H9 (cell line): ENCODE data around the gene RAB40C. TPM values are rescaled to one million over a fixed set of nuclear protein-coding genes. Genes with fewer than 3 reads are reported as not detected.

ENCODE experiments used
- DNase-seq: peaks from one replicate; pipeline ENCODE4 v3.0.0-alpha.2; 2017
- H2AFZ ChIP-seq: one replicate; pipeline ENCODE4 v1.6.1; 2013; ENCODE audit warnings: mild to moderate bottlenecking, low read length, control low read depth, moderate library complexity
- H2AK5ac ChIP-seq: 2 replicates; pipeline ENCODE4 v1.6.1; 2013; ENCODE audit warnings: low read length, control low read depth, mixed read lengths; ENCODE audit not compliant: insufficient read length
- H2BK120ac ChIP-seq: one replicate; pipeline ENCODE4 v1.6.1; 2013; ENCODE audit warnings: low read depth, mild to moderate bottlenecking, low read length, control low read depth, inconsistent platforms; ENCODE audit not compliant: poor library complexity, severe bottlenecking
- H2BK12ac ChIP-seq: 2 replicates; pipeline ENCODE4 v1.6.1; 2013; ENCODE audit warnings: low read length, control low read depth, mixed read lengths, low read depth; ENCODE audit not compliant: insufficient read length
- H2BK15ac ChIP-seq: 2 replicates; pipeline ENCODE4 v1.6.1; 2013; ENCODE audit warnings: low read depth, low read length, control low read depth
- H2BK20ac ChIP-seq: one replicate; pipeline ENCODE4 v1.6.1; 2013; ENCODE audit warnings: low read depth, mild to moderate bottlenecking, low read length, control low read depth, inconsistent platforms; ENCODE audit not compliant: poor library complexity, severe bottlenecking
- H2BK5ac ChIP-seq: 2 replicates; pipeline ENCODE4 v1.6.1; 2013; ENCODE audit warnings: low read length, control low read depth, mixed read lengths; ENCODE audit not compliant: insufficient read length
- H3K14ac ChIP-seq: 2 replicates; pipeline ENCODE4 v1.6.1; 2013; ENCODE audit warnings: low read length, control low read depth; ENCODE audit not compliant: insufficient read depth
- H3K18ac ChIP-seq: 2 replicates; pipeline ENCODE4 v1.6.1; 2013; ENCODE audit warnings: low read depth, mild to moderate bottlenecking, mixed read lengths, low read length, control low read depth; ENCODE audit not compliant: insufficient read length
- H3K23ac ChIP-seq: 2 replicates; pipeline ENCODE4 v1.6.1; 2013; ENCODE audit warnings: low read length, control low read depth, mixed read lengths, low read depth; ENCODE audit not compliant: insufficient read length
- H3K23me2 ChIP-seq: 2 replicates; pipeline ENCODE4 v1.6.1; 2013; ENCODE audit warnings: low read depth, mild to moderate bottlenecking, mixed read lengths, low read length, control low read depth; ENCODE audit not compliant: insufficient read length, poor library complexity, severe bottlenecking
- H3K27ac ChIP-seq: 2 replicates; pipeline ENCODE4 v1.5.1; 2013; ENCODE audit warnings: low read length, control low read depth, mixed read lengths, low read depth; ENCODE audit not compliant: insufficient read length
- H3K27me3 ChIP-seq: 2 replicates; pipeline ENCODE4 v1.6.1; 2013; ENCODE audit warnings: low read length, control low read depth, inconsistent platforms; ENCODE audit not compliant: insufficient read depth
- H3K4ac ChIP-seq: 2 replicates; pipeline ENCODE4 v1.6.1; 2013; ENCODE audit warnings: low read depth, mild to moderate bottlenecking, control low read depth, inconsistent platforms, low read length, moderate library complexity
- H3K4me1 ChIP-seq: 2 replicates; pipeline ENCODE4 v1.6.1; 2013; ENCODE audit warnings: low read length, control low read depth, inconsistent platforms; ENCODE audit not compliant: insufficient read depth
- H3K4me2 ChIP-seq: 2 replicates; pipeline ENCODE4 v1.6.1; 2013; ENCODE audit warnings: low read length, control low read depth, mixed read lengths; ENCODE audit not compliant: insufficient read length, insufficient read depth
- H3K56ac ChIP-seq: 2 replicates; pipeline ENCODE4 v1.6.1; 2013; ENCODE audit warnings: low read depth, mild to moderate bottlenecking, mixed read lengths, low read length, control low read depth; ENCODE audit not compliant: insufficient read length
- H3K79me1 ChIP-seq: 2 replicates; pipeline ENCODE4 v1.6.1; 2013; ENCODE audit warnings: low read depth, mild to moderate bottlenecking, moderate library complexity, low read length, control low read depth, inconsistent platforms; ENCODE audit not compliant: insufficient read depth, poor library complexity, severe bottlenecking
- H3K79me2 ChIP-seq: 2 replicates; pipeline ENCODE4 v1.6.1; 2013; ENCODE audit warnings: low read length, control low read depth, inconsistent platforms; ENCODE audit not compliant: insufficient read depth
- H3K9ac ChIP-seq: 2 replicates; pipeline ENCODE4 v1.6.1; 2013; ENCODE audit warnings: low read length, control low read depth, mixed read lengths; ENCODE audit not compliant: insufficient read length; ENCODE audit errors: extremely low read depth
- H3K9me3 ChIP-seq: one replicate; pipeline ENCODE4 v1.6.1; 2013; ENCODE audit warnings: low read depth, low read length, inconsistent platforms; ENCODE audit not compliant: control insufficient read depth
- H3T11ph ChIP-seq: one replicate; pipeline ENCODE4 v1.6.1; 2013; ENCODE audit warnings: mild to moderate bottlenecking, low read length, control low read depth, inconsistent platforms
- H4K20me1 ChIP-seq: one replicate; pipeline ENCODE4 v1.6.1; 2013; ENCODE audit not compliant: control insufficient read depth, insufficient read length, insufficient read depth
- H4K5ac ChIP-seq: 2 replicates; pipeline ENCODE4 v1.6.1; 2013; ENCODE audit warnings: low read depth, mild to moderate bottlenecking, mixed read lengths, low read length, control low read depth; ENCODE audit not compliant: insufficient read length
- H4K8ac ChIP-seq: replicated peaks from 2 replicates; pipeline ENCODE4 v1.6.1; 2013; ENCODE audit warnings: low read length, control low read depth, mixed read lengths, low read depth; ENCODE audit not compliant: insufficient read length
- H4K91ac ChIP-seq: 2 replicates; pipeline ENCODE4 v1.6.1; 2013; ENCODE audit warnings: low read depth, mild to moderate bottlenecking, moderate library complexity, mixed read lengths, low read length, control low read depth; ENCODE audit not compliant: insufficient read length
- H3K27ac Mint-ChIP-seq, 3 experiments: 2 replicates in 2 of 3; 3 replicates in 1 of 3; pipeline ENCODE4 v1.8.0; 2020 to 2021; ENCODE audit warnings: mixed read lengths in 3 of 3, mild to moderate bottlenecking in 1 of 3, moderate library complexity in 1 of 3
- H3K27me3 Mint-ChIP-seq: 2 replicates; pipeline ENCODE4 v1.8.0; 2021; ENCODE audit warnings: low read depth, mild to moderate bottlenecking, moderate library complexity, mixed read lengths
- H3K36me3 Mint-ChIP-seq, 3 experiments: 2 replicates in 2 of 3; 3 replicates in 1 of 3; pipeline ENCODE4 v1.8.0; 2020 to 2021; ENCODE audit warnings: low read depth in 3 of 3, mixed read lengths in 3 of 3; ENCODE audit not compliant: insufficient read depth in 1 of 3
- H3K4me1 Mint-ChIP-seq, 2 experiments: 2 replicates each; pipeline ENCODE4 v1.8.0; 2020; ENCODE audit warnings: mixed read lengths in 2 of 2
- H3K4me3 Mint-ChIP-seq, 2 experiments: 2 replicates in 1 of 2; 3 replicates in 1 of 2; pipeline ENCODE4 v1.8.0; 2020 to 2021; ENCODE audit warnings: mild to moderate bottlenecking in 2 of 2, mixed read lengths in 2 of 2, moderate library complexity in 1 of 2
- H3K9me3 Mint-ChIP-seq, 2 experiments: 2 replicates in 1 of 2; 3 replicates in 1 of 2; pipeline ENCODE4 v1.8.0; 2020; ENCODE audit warnings: mild to moderate bottlenecking in 2 of 2, mixed read lengths in 2 of 2, moderate library complexity in 1 of 2
- CTCF ChIP-seq: fragments of 200-600 bp; sonication (generic); conservative IDR thresholded peaks from 3 replicates; pipeline ENCODE4 v1.8.0; 2021; ENCODE audit warnings: antibody characterized with exemption, mild to moderate bottlenecking
- WGBS: extraction: QIAGEN DNeasy Blood & Tissue Kit; methylation state at CpG from one replicate; pipeline ENCODE4 v1.1.7; 2013; ENCODE audit warnings: missing lambda C conversion rate, low lambda C conversion rate, mixed read lengths; ENCODE audit not compliant: insufficient read length; ENCODE audit errors: extremely low coverage; 5-methylcytosine and 5-hydroxymethylcytosine counted together
- total RNA-seq: library from RNA; stranded (reverse); gene quantifications from 2 replicates; pipeline ENCODE4 v1.2.1, GENCODE V29; 2021

The RAB40C gene
- total RNA-seq, 1 experiment from 2014 or later: 19.1 TPM

GRCh38 chr16:543301-544164 is 46.3 kb upstream of the RAB40C start:
- WGBS: no CpG with 5 or more reads among the region's 51 CpGs
- H3K23me2 ChIP-seq: no peaks in the 10 kb centered on the region
- TF ChIP-seq CTCF: no peak
- H3K27ac Mint-ChIP-seq: peak overlapping the region in 1 of 3 experiments; percentile 27; a peak in 1 of 7 replicates
- no peak overlapping the region for H4K91ac ChIP-seq
- H3K4me3 Mint-ChIP-seq: no peak overlapping the region
- no peak overlapping the region for H2BK12ac ChIP-seq
- no peak overlapping the region for H2AFZ ChIP-seq
- no peaks in the 10 kb centered on the region for H3K27me3 Mint-ChIP-seq
- no peak overlapping the region for H3K9ac ChIP-seq
- H2BK20ac ChIP-seq: no peak overlapping the region
- H3K9me3 Mint-ChIP-seq: no peaks in the 10 kb centered on the region
- no peaks in the 10 kb centered on the region for H3K4me1 ChIP-seq
- no peak overlapping the region for H2BK15ac ChIP-seq
- H4K20me1 ChIP-seq: no peaks in the 10 kb centered on the region
- H3K18ac ChIP-seq: no peak overlapping the region
- H4K5ac ChIP-seq: no peak overlapping the region
- H3K27me3 ChIP-seq: no peaks in the 10 kb centered on the region
- H3K4me1 Mint-ChIP-seq: no peaks in the 10 kb centered on the region
- H2BK120ac ChIP-seq: no peak overlapping the region
- peaks cover 0 to 8% (median 3%) of the 10 kb centered on the region in 3 experiments; a peak in 4 of 7 replicates for H3K36me3 Mint-ChIP-seq
- H2AK5ac ChIP-seq: no peak overlapping the region
- no peak overlapping the region for H4K8ac ChIP-seq
- no peak overlapping the region for H2BK5ac ChIP-seq
- H3K27ac ChIP-seq: no peak overlapping the region
- no peak overlapping the region for H3K56ac ChIP-seq
- no peak overlapping the region for H3T11ph ChIP-seq
- no peak overlapping the region for H3K4ac ChIP-seq
- peaks cover 4% of the 10 kb centered on the region for H3K79me1 ChIP-seq
- H3K4me2 ChIP-seq: no peak overlapping the region
- no peaks in the 10 kb centered on the region for H3K9me3 ChIP-seq
- H3K23ac ChIP-seq: no peak overlapping the region
- no peaks in the 10 kb centered on the region; the same call in 1 of the 2 replicates for H3K79me2 ChIP-seq
- H3K14ac ChIP-seq: no peak overlapping the region; the same call in 1 of the 2 replicates
- no peak for DNase-seq
